Osteoblast (primary cell): Measurements from ENCODE around the gene LILRB5. TPM values are rescaled to one million over a fixed set of nuclear protein-coding genes. Genes with fewer than 3 reads are reported as not detected.
"Not testable (repeated sequence)": the region's sequence is repeated elsewhere in the genome, so short reads cannot be mapped to it uniquely, and the experiment has no call there.

Experiments
- DNase-seq: peaks from one replicate; pipeline ENCODE4 v3.0.0; 2011; ENCODE audit warnings: low spot score, mixed read lengths; ENCODE audit not compliant: insufficient read length; ENCODE audit errors: missing footprints
- H2AFZ ChIP-seq: 2 replicates; pipeline ENCODE4 v1.6.0; 2011; ENCODE audit warnings: mild to moderate bottlenecking, low read length
- H3K27ac ChIP-seq: 2 replicates; pipeline ENCODE4 v1.5.1; 2011; ENCODE audit warnings: mild to moderate bottlenecking, low read depth, low read length, moderate library complexity
- H3K27me3 ChIP-seq: 2 replicates; pipeline ENCODE4 v1.6.0; 2012; ENCODE audit warnings: mild to moderate bottlenecking, control low read depth, inconsistent platforms, low read length, moderate library complexity; ENCODE audit not compliant: insufficient read depth
- H3K36me3 ChIP-seq: 2 replicates; pipeline ENCODE4 v1.5.1; 2011; ENCODE audit warnings: mild to moderate bottlenecking, low read length, control low read depth, moderate library complexity; ENCODE audit not compliant: insufficient read depth
- H3K4me1 ChIP-seq: 2 replicates; pipeline ENCODE4 v1.5.1; 2011; ENCODE audit warnings: mild to moderate bottlenecking, low read length, control low read depth, moderate library complexity; ENCODE audit not compliant: insufficient read depth
- H3K4me2 ChIP-seq: 2 replicates; pipeline ENCODE4 v1.6.0; 2011; ENCODE audit warnings: mild to moderate bottlenecking, low read length; ENCODE audit not compliant: insufficient read depth
- H3K4me3 ChIP-seq: fragments of 200-600 bp; sonication (generic); 3 replicates; pipeline ENCODE4 v1.5.1; 2012; ENCODE audit warnings: mild to moderate bottlenecking, low read length, inconsistent platforms; ENCODE audit not compliant: insufficient read depth
- H3K79me2 ChIP-seq: 2 replicates; pipeline ENCODE4 v1.6.0; 2012; ENCODE audit warnings: mild to moderate bottlenecking, low read length, control low read depth, inconsistent platforms; ENCODE audit not compliant: insufficient read depth
- H3K9me3 ChIP-seq: 2 replicates; pipeline ENCODE4 v1.5.1; 2011; ENCODE audit warnings: low read depth, low read length, control low read depth
- H4K20me1 ChIP-seq: 2 replicates; pipeline ENCODE4 v1.6.0; 2012; ENCODE audit warnings: mild to moderate bottlenecking, low read length, control low read depth; ENCODE audit not compliant: insufficient read depth
- total RNA-seq: library from RNA; depleted of rRNA; stranded (reverse); fragments of >200 nt; gene quantifications from 2 replicates; pipeline ENCODE4 v1.2.3, GENCODE V29; 2012
- TF ChIP-seq, protein P1 (sequence below): IDR thresholded peaks from 2 replicates; pipeline ENCODE4 v1.5.1; 2011; ENCODE audit warnings: mild to moderate bottlenecking, low read depth, low read length, moderate library complexity; ENCODE audit errors: extremely low read depth

Gene LILRB5
- total RNA-seq, 1 donor: not detected

DNA sequence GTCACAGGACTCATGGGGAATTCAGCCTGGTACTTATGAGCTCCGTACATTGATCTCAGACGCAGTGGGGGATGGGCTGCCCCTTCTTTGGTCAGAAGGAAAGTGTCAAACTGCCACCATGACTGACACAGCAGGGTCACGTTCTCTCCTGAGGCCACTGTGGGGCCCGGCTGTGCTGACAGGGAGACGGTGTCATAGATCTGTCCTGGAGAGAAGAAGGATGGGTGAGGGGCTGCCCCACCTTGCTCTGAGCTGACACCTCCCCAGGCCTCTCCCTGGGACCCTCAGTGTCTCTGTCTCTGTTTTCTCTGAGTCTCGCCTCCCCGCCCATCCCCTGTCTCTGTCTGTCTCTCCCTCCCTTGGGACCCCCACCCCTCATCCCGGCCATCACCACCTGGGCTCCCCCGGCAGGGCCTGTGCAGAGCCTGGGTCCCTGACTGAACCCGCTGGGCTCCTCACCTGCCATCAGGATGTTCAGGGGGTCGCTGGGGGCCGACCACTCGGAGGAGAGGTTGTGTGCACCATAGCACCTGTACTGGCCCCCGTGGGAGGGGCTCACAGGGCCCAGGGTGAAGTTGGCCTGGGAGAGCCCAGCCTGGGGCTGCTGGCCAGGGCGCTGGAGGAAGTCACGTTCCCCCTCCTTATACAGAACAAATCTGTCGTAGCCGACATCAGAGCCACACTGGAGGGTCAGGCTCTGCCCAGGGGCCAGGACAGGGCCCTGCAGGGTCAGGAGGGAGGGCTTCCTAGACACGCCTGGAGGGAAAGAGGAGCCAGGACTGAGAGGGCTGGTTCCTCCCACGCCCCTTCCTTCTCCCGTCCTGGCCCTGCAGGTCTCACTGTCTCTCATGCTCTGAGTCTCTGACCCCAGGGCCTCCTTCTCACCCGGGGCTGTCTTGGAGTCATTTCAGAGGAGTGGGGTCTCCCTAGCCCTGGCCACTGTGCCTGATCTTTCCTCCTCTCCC, 16.4 kb downstream of the LILRB5 start:
- not testable (repeated sequence) for H3K27me3 ChIP-seq, DNase-seq

DNA sequence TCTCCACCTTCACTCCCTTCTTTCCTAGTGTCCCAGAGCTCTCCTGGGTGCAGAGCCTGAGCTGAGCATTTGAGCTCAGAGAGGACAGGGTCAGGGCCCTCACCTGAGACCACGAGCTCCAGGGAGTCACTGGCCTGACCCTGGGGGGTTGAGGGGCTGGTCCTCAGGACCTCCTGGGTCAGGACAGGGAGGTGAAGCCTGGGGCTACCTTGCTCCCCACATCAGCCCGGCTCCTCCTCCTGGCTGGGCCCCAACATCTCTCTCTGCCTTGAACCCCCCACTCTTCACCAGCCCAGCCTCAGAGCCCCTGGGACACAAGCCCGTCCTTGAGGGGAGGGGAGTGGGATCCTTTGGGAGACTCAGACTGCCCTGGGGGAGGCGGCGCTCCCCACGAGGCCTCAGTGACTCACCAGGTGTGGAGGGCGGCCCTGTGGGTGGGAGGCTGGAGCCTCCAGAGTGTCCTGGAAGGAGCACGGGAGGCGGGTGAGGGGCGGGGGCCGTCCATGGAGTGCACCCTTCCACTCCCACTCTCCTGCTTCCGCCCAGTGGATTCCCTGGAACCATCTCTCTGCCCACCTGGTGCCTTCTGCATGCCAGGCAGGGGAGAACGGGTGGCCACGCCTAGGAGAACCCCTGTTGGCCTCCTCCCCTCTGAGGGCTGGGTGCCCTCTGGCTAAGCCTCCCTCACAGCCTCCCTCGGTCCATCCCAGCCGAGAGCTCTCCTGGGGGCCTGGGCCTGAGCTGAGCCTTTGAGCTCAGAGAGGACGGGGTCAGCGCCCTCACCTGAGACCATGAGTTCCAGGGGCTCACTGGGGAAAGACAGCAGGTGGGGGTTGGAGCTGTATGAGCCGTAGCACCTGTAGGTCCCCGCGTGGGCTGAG, 17.3 kb downstream of the LILRB5 start:
- H3K4me2 ChIP-seq, DNase-seq, H3K9me3 ChIP-seq, H3K27me3 ChIP-seq, H3K27ac ChIP-seq, H2AFZ ChIP-seq, H3K4me3 ChIP-seq, H3K4me1 ChIP-seq, H4K20me1 ChIP-seq, H3K36me3 ChIP-seq, H3K79me2 ChIP-seq: not testable (repeated sequence)

More for the DNA sequence above, 16.4 kb downstream of the LILRB5 start:
- not testable (repeated sequence) for H3K4me3 ChIP-seq, H2AFZ ChIP-seq, H3K4me1 ChIP-seq, H3K27ac ChIP-seq, H3K4me2 ChIP-seq, H4K20me1 ChIP-seq, H3K79me2 ChIP-seq, H3K9me3 ChIP-seq, H3K36me3 ChIP-seq

DNA sequence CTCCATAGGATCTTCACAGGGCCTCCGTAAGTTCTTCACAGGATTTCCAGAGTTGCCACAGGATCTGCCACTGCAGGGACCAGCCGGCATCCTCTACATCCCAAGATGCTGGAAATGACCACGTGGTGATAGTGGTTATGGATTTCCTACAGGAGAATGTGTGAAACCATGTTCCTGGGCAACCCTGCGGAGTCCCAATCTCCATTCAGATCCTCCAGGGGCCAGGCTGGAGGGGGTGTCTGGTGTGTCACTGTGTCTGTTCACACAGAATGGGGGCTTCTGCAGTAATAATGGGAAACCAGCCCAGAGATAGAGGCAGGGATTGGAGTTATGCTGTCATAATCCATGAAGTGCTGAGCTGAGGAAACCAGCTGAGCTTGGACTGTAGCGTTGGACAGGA, 23.1 kb downstream of the LILRB5 start:
- Histone ChIP-seq H3K79me2 (no peaks in the 10 kb centered on the region), H3K36me3 (no peaks in the 10 kb centered on the region), H4K20me1 (no peaks in the 10 kb centered on the region), H3K9me3 (no peaks in the 10 kb centered on the region), H3K27me3 (peaks cover 4% of the 10 kb centered on the region), H2AFZ (no peak overlapping the region), H3K27ac (no peak overlapping the region), H3K4me2 (no peak overlapping the region), H3K4me3 (no peak overlapping the region), H3K4me1 (no peaks in the 10 kb centered on the region)
- TF ChIP-seq, protein P1, sequence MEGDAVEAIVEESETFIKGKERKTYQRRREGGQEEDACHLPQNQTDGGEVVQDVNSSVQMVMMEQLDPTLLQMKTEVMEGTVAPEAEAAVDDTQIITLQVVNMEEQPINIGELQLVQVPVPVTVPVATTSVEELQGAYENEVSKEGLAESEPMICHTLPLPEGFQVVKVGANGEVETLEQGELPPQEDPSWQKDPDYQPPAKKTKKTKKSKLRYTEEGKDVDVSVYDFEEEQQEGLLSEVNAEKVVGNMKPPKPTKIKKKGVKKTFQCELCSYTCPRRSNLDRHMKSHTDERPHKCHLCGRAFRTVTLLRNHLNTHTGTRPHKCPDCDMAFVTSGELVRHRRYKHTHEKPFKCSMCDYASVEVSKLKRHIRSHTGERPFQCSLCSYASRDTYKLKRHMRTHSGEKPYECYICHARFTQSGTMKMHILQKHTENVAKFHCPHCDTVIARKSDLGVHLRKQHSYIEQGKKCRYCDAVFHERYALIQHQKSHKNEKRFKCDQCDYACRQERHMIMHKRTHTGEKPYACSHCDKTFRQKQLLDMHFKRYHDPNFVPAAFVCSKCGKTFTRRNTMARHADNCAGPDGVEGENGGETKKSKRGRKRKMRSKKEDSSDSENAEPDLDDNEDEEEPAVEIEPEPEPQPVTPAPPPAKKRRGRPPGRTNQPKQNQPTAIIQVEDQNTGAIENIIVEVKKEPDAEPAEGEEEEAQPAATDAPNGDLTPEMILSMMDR: no peak
- peak; percentile 19 for DNase-seq

DNA sequence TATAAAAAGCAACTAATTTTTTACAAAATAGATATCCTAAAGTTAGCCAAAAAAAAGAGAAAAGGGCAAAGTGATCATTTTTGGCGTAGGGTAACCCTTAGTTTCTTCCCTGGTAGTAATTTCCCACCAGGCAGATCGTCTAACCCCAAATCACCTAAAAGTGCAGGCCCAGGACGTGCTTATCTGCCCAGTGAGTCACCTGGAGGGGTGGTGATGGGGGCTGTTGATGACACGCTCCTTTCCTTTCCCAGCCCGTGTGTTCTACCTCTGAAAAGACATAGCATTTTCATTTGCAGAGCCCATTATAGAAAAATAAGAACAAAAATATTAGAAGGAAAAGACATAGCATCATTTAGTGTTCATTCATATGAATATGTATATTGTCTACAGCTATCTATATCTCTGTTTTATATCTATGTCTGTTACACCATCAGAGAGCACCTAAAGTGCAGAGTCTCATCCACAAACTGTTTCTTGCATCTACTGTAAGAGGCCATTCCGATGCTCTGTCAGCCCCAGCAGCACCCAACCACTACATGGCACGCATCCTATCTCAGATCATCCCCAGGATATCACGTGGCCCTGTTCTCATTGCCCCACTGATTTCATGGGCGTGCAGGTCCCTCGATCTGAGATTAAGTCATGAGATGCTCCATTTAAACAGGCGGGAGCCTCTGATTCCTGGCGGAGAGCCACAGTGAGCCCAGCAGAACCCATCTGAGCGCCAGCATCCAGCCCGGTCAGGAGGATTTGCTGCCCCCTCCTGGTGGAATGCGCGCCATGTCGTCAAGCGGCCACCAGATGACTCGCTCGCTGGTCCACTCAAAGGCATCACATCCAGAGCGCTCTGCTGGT, 25.8 kb downstream of the LILRB5 start:
- Histone ChIP-seq H4K20me1 (no peaks in the 10 kb centered on the region), H3K36me3 (no peaks in the 10 kb centered on the region), H3K9me3 (no peaks in the 10 kb centered on the region), H3K4me3 (no peak overlapping the region), H3K4me1 (no peaks in the 10 kb centered on the region), H3K27ac (no peak overlapping the region), H3K79me2 (no peaks in the 10 kb centered on the region), H3K27me3 (peaks cover 2% of the 10 kb centered on the region), H3K4me2 (no peak overlapping the region), H2AFZ (no peak overlapping the region)
- TF ChIP-seq, protein P1: peak; percentile 91
- peak; percentile 91 for DNase-seq
